Measurements from ENCODE around the gene KRTAP10-9.
"Not testable (repeated sequence)": the region's sequence is repeated elsewhere in the genome, so short reads cannot be mapped to it uniquely, and the experiment has no call there.

Gene KRTAP10-9

GRCh38 chr21:44644878-44645277 lies 18.0 kb downstream of the KRTAP10-9 start:
- no peak for DNase-seq

GRCh38 chr21:44646366-44647221 lies 19.7 kb downstream of the KRTAP10-9 start, which contains the start of gene KRTAP10-11:
Gene KRTAP10-11, plus strand, starts transcription at chr21:44646414. Its CDS starts 45 bp downstream, at chr21:44646459.
- DNase-seq = not testable (repeated sequence)

- no peak for DNase-seq
Observed at GRCh38 chr21:44647222-44647552, 20.3 kb downstream of the KRTAP10-9 start.

GRCh38 chr21:44648557-44649311 lies 21.8 kb downstream of the KRTAP10-9 start:
- no peak for DNase-seq

- DNase-seq = no peak
Observed at GRCh38 chr21:44649521-44650100, 22.7 kb downstream of the KRTAP10-9 start.

GRCh38 chr21:44650265-44650972 lies 23.5 kb downstream of the KRTAP10-9 start:
- DNase-seq = no peak

GRCh38 chr21:44650973-44651675 lies 24.2 kb downstream of the KRTAP10-9 start:
- DNase-seq = no peak

- DNase-seq = no peak
Observed at GRCh38 chr21:44653123-44653522, 26.2 kb downstream of the KRTAP10-9 start.

- DNase-seq = no peak
Observed at GRCh38 chr21:44653656-44654575, 27.0 kb downstream of the KRTAP10-9 start.

GRCh38 chr21:44654576-44655175 lies 27.8 kb downstream of the KRTAP10-9 start, which contains the start of gene KRTAP12-4:
Gene KRTAP12-4, minus strand, starts transcription at chr21:44654659. Its CDS starts 45 bp downstream, at chr21:44654614.
- no peak for DNase-seq

GRCh38 chr21:44656868-44657267 lies 30.0 kb downstream of the KRTAP10-9 start:
- no peak for DNase-seq

- no peak for DNase-seq
Observed at GRCh38 chr21:44657635-44658540, 31.0 kb downstream of the KRTAP10-9 start, which contains the start of gene KRTAP12-3. Gene KRTAP12-3, plus strand, starts transcription at chr21:44657932. Its CDS starts 48 bp downstream, at chr21:44657980.

- no peak for DNase-seq
Observed at GRCh38 chr21:44658541-44658910, 31.6 kb downstream of the KRTAP10-9 start.

- DNase-seq = no peak
Observed at GRCh38 chr21:44658913-44659595, 32.2 kb downstream of the KRTAP10-9 start.

- DNase-seq = not testable (repeated sequence)
Observed at GRCh38 chr21:44661567-44661966, 34.7 kb downstream of the KRTAP10-9 start.

GRCh38 chr21:44664691-44665090 lies 37.8 kb downstream of the KRTAP10-9 start:
- no peak for DNase-seq

- DNase-seq = no peak
Observed at GRCh38 chr21:44666401-44667320, 39.8 kb downstream of the KRTAP10-9 start, which contains the start of gene KRTAP12-2. Gene KRTAP12-2, minus strand, starts transcription at chr21:44666927. Its CDS starts 41 bp downstream, at chr21:44666886.
